Liver (tissue), 3 donors: ENCODE results near the gene MEIS2.

ENCODE experiments used
- FOXA2 ChIP-seq: IDR thresholded peaks from 2 replicates; pipeline ENCODE4 v1.6.1; 2016; ENCODE audit warnings: antibody characterized with exemption
- HNF4A ChIP-seq, 2 donors: conservative IDR thresholded peaks; 2 replicates each; pipeline ENCODE4 v1.6.1; 2016; ENCODE audit warnings: antibody characterized with exemption in 2 of 2, mild to moderate bottlenecking in 2 of 2
- JUND ChIP-seq, 2 donors: IDR thresholded peaks; 2 replicates each; pipeline ENCODE4 v1.6.1; 2016; ENCODE audit warnings: antibody characterized with exemption in 2 of 2
- RAD21 ChIP-seq, 2 donors: IDR thresholded peaks; 2 replicates each; pipeline ENCODE4 v1.6.1; 2016; ENCODE audit warnings: antibody characterized with exemption in 2 of 2, mild to moderate bottlenecking in 2 of 2
- SP1 ChIP-seq: IDR thresholded peaks from 2 replicates; pipeline ENCODE4 v1.6.1; 2018; ENCODE audit warnings: antibody characterized with exemption, mild to moderate bottlenecking
- TF ChIP-seq, protein P1 (sequence below): IDR thresholded peaks from 2 replicates; pipeline ENCODE4 v1.6.1; 2016; ENCODE audit warnings: antibody characterized with exemption
- TF ChIP-seq, protein P2 (sequence below): fragments of 150-350 bp; IDR thresholded peaks from 2 replicates; pipeline ENCODE4 v1.5.1; 2017; ENCODE audit warnings: improper control_type of control experiment, low read depth, low read length; ENCODE audit not compliant: missing input control
- TF ChIP-seq, protein P3 (sequence below): IDR thresholded peaks from 2 replicates; pipeline ENCODE4 v1.6.1; 2016; ENCODE audit warnings: antibody characterized with exemption
- TF ChIP-seq, protein P4 (sequence below): IDR thresholded peaks from 2 replicates; pipeline ENCODE4 v1.6.1; 2016; ENCODE audit warnings: antibody characterized with exemption, mild to moderate bottlenecking
- donor health status: healthy.
- donor health status: healthy.

DNA sequence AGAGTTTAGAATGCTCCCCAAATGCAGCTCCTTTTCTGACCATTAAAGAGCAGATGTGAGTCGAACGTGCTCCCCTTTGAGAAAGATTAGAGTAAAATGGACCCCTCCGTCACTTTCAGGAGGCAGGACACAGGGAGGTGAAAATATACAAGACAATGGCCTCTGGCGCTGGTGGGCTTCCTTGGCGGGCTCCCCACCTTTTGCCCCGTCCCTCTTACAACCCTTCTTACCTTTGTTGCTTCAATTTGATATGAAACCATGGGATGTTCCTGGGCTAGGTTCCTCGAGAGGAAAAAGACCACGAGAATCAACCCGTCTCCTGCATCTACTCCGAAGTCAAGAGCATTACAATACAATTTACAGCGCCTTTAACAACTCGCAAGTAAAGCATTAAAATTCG, 214.2 kb downstream of the MEIS2 start:
- TF ChIP-seq, protein P1, sequence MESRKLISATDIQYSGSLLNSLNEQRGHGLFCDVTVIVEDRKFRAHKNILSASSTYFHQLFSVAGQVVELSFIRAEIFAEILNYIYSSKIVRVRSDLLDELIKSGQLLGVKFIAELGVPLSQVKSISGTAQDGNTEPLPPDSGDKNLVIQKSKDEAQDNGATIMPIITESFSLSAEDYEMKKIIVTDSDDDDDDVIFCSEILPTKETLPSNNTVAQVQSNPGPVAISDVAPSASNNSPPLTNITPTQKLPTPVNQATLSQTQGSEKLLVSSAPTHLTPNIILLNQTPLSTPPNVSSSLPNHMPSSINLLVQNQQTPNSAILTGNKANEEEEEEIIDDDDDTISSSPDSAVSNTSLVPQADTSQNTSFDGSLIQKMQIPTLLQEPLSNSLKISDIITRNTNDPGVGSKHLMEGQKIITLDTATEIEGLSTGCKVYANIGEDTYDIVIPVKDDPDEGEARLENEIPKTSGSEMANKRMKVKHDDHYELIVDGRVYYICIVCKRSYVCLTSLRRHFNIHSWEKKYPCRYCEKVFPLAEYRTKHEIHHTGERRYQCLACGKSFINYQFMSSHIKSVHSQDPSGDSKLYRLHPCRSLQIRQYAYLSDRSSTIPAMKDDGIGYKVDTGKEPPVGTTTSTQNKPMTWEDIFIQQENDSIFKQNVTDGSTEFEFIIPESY, result no peak
- TF ChIP-seq, protein P2, sequence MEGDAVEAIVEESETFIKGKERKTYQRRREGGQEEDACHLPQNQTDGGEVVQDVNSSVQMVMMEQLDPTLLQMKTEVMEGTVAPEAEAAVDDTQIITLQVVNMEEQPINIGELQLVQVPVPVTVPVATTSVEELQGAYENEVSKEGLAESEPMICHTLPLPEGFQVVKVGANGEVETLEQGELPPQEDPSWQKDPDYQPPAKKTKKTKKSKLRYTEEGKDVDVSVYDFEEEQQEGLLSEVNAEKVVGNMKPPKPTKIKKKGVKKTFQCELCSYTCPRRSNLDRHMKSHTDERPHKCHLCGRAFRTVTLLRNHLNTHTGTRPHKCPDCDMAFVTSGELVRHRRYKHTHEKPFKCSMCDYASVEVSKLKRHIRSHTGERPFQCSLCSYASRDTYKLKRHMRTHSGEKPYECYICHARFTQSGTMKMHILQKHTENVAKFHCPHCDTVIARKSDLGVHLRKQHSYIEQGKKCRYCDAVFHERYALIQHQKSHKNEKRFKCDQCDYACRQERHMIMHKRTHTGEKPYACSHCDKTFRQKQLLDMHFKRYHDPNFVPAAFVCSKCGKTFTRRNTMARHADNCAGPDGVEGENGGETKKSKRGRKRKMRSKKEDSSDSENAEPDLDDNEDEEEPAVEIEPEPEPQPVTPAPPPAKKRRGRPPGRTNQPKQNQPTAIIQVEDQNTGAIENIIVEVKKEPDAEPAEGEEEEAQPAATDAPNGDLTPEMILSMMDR, result no peak
- TF ChIP-seq, protein P3, sequence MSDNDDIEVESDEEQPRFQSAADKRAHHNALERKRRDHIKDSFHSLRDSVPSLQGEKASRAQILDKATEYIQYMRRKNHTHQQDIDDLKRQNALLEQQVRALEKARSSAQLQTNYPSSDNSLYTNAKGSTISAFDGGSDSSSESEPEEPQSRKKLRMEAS, result no peak
- TF ChIP-seq, protein P4, sequence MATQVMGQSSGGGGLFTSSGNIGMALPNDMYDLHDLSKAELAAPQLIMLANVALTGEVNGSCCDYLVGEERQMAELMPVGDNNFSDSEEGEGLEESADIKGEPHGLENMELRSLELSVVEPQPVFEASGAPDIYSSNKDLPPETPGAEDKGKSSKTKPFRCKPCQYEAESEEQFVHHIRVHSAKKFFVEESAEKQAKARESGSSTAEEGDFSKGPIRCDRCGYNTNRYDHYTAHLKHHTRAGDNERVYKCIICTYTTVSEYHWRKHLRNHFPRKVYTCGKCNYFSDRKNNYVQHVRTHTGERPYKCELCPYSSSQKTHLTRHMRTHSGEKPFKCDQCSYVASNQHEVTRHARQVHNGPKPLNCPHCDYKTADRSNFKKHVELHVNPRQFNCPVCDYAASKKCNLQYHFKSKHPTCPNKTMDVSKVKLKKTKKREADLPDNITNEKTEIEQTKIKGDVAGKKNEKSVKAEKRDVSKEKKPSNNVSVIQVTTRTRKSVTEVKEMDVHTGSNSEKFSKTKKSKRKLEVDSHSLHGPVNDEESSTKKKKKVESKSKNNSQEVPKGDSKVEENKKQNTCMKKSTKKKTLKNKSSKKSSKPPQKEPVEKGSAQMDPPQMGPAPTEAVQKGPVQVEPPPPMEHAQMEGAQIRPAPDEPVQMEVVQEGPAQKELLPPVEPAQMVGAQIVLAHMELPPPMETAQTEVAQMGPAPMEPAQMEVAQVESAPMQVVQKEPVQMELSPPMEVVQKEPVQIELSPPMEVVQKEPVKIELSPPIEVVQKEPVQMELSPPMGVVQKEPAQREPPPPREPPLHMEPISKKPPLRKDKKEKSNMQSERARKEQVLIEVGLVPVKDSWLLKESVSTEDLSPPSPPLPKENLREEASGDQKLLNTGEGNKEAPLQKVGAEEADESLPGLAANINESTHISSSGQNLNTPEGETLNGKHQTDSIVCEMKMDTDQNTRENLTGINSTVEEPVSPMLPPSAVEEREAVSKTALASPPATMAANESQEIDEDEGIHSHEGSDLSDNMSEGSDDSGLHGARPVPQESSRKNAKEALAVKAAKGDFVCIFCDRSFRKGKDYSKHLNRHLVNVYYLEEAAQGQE, result no peak
- TF ChIP-seq JUND (IDR thresholded peaks at IDR 0.05), result no peak
- TF ChIP-seq HNF4A (conservative IDR thresholded peaks at IDR 0.05), result no peak
- TF ChIP-seq FOXA2, result no peak
- no peak for TF ChIP-seq RAD21 (IDR thresholded peaks at IDR 0.05)
- no peak for TF ChIP-seq SP1
